MM.1S (cell line): ENCODE measurements around the gene CRYM.

Source experiments
- CTCF ChIP-seq: fragments of 300-600 bp; sonication (generic); IDR thresholded peaks from 2 replicates; pipeline ENCODE4 v1.5.1; 2016; ENCODE audit warnings: antibody characterized with exemption, low read length, mixed read lengths
- EZH2 ChIP-seq: fragments of 300-600 bp; sonication (generic); optimal IDR thresholded peaks from 2 replicates; pipeline ENCODE3; 2017; ENCODE audit warnings: low read depth, mild to moderate bottlenecking, antibody characterized with exemption, low read length, mixed read lengths
- EZH2phosphoT487 ChIP-seq: fragments of 300-600 bp; sonication (generic); IDR thresholded peaks from 2 replicates; pipeline ENCODE4 v1.6.1; 2018; ENCODE audit warnings: antibody characterized with exemption, low read length

GRCh38 chr16:21239646-21240045, 38.4 kb downstream of the CRYM start:
- TF ChIP-seq EZH2phosphoT487, result no peak
- no peak for TF ChIP-seq CTCF
- no peak for TF ChIP-seq EZH2
